CD1c-positive myeloid dendritic cell (primary cell): Measurements from ENCODE around the gene FGF14.

ENCODE experiments used
- DNase-seq: peaks from one replicate; pipeline ENCODE4 v3.0.0-alpha.2; 2016; ENCODE audit errors: extremely low spot score

Gene FGF14

DNA sequence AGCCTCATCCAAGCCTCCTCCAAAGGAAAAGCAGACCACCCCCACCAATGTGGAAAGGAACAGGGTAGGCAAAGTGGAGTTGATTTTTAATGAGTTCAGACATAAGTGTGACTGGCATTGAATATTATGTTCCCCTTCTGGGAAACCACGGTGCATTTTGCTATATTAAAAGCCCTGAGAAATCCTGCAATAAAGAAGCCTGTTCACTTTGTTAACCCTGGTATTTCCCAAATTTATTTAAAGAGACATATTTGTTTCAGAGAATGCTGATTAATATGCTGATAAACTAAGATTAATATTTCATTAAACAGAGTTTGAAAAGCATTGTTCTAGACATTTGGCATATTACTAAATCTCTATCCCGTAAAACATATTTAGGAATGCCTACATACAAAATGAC is 151.4 kb downstream of the FGF14 start:
- DNase-seq = no peak

DNA sequence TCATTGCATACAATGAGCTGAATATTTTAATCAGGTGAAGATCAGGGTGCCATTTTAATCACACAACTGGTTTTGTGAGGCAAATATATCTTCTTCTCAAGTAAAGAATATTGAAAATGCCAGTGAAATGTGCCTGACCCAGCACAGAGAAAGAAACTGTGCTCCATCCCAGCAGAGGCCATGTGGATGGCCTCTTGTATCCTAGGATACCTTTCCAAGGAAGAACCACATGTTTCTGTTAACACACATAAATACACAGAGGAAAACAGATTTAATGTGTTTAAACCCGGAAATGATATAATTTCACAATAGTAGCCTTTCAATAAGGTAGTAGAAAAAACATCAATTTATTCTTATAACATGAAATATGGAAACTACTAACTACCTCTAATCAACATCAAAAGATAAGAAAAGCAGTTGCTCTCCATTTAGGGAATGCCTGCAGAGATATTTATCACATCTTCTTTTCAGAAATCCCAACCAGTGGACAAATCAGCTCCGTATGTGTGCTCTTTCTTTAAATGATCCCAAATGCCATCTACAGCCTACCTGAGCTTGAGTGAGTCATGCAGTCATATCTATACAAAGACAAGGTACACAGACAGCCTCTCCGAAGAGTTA is 157.1 kb downstream of the FGF14 start:
- DNase-seq = no peak

DNA sequence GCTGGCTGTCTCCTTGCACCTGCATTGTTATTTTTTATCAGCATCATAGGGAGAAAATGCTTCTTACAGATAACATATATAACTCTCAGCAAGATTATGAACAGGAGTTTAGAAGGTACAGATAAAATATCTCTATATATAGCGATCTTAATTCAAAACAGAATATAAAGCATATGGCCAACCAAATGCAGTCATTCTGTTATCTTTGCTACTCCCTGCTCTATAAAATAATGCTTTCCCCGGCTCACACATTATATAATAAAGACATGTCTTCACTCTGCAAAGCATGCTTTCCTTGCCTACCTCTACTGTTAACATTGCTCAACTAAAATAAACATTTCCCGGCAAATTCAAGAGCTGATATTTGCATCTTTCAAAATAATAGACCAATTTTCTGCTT is 161.7 kb downstream of the FGF14 start:
- DNase-seq = no peak

DNA sequence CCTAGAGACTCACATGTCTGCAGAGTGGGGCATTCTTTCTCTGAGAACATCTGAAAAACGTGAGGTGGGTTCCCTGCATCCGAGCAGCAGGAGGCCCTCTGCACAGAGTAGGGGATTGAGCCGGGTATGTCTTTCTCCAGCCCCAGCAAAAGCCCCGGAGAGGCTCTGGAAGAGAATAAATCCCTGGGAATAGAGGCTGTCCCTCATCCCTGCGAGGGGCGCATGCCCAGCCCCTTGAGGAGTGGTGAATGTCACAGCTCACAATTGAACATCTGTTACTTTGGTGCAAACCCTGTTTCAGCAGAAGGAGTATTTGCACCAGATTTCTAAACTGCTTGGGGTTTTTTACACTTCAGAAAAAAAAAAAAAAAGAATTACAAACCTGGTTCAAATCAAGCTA is 164.6 kb downstream of the FGF14 start:
- DNase-seq = no peak

DNA sequence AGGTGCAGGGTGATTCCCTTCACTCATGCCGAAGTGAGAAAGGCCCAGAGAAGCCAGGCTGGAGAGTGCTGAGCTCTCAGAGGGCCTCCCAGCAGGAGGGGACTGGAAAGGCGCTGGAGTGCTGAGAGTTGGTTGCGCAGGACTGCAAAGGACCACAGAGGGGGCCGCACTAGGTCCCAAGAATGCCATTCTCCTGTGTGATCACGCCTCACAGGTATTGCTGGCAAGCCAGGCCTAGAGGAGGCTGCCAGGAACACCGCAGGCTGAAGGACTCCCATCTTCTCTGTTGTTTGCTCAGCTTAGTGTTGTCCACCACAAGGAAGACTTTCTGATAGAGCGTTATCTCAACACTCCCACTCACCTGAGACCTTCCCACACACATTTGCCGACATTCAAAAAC is 165.0 kb downstream of the FGF14 start:
- DNase-seq = no peak

DNA sequence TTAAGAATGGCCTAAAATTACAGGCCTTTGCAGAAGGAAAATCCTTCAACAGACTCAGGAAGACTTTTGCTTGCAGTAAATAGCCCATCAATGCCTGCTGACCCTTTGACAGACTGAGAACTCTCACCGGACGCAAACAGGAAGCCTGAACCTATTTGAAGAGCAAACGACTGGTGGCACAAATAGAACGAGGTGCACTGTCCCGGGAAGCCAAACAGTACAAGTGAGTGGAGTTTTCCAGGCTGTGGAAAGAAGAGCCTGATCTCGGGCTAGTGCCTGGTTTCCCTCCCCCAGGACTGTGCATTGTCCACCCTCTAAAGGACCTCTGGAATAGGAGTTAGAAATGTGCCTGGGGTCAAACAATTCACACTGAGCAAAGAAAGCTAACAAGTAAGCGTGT is 165.5 kb downstream of the FGF14 start:
- DNase-seq = no peak

DNA sequence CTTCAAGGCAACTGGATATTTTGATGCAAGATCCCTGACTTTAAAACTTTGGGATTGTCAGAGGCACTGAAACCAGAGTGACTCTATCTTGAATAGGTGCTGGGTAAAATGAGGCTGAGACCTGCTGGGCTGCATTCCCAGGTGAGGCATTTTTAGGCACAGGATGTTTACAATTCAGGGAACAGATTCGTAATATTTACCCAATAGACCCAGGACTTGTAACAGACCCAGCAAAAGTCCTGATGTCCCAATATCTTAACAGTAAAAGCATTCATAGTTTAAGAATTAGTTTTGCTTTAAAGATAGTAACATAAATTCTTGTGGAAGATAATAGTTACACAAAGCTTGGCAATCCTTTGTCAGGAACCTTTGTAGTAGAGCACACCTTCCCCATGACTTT is 166.2 kb downstream of the FGF14 start:
- no peak for DNase-seq

DNA sequence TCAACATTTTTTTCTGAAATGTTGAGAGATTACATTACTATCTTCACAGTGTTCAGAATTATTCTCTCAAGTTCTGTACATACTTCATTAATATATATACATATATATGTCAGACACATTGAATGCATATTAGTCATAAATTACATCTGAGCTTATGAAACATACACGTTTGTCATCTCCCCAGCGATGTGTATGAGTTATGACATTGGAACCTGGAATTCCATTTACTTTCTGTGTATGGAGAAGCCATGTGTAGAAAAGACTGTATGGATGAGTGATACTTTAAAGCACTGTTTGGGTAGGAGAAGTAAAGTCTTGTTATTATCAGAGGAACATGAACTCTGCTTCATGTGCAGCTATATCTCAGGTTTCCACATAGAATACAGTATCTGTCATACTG is 167.2 kb downstream of the FGF14 start:
- DNase-seq = no peak

DNA sequence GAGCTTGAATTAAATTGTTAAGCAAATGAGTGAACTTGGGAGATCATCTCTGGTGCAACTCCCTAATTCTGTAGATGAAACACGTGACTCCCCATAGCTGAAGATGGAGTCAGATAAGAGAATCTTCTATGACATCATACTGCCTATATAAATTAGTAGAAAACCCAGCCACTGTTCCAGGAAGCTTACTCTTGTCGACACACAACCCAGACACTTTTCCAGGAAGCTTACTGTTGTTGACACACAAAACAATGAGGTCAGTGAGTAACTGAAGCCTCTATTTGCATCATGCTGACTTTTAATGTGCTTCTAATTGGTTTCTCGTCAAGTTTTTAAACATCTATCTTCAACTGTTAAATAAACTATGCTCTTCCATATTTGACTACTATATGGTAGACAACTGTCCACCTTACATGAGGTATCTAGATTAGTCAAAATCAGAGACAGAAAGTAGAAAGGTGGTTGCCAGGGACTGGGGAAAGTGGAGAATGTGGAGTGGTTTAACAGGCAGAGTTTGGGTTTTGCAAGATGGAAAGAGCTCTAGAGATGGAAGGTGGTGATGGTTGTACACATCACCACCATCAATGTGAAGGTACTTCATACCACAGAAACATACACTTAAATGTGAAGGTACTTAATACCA is 168.2 kb downstream of the FGF14 start:
- no peak for DNase-seq

DNA sequence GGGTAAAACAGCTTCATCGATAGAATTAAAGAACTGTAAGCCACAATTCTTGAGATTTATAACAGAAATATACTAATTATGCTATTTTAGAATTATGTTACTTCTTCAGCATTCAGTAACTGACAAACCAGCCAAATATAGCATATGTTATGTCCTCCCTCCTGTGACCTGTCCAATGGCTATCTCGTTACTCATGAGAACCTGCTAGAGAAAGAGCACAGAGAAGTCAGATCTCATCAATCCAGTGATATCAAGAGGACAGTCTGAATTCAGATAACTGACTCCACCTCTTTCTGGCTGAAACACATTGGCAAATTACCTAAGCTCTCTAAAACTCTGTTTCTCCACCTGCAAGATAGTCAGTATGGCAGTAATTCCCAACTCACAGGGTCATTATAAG is 170.4 kb downstream of the FGF14 start:
- DNase-seq = no peak

DNA sequence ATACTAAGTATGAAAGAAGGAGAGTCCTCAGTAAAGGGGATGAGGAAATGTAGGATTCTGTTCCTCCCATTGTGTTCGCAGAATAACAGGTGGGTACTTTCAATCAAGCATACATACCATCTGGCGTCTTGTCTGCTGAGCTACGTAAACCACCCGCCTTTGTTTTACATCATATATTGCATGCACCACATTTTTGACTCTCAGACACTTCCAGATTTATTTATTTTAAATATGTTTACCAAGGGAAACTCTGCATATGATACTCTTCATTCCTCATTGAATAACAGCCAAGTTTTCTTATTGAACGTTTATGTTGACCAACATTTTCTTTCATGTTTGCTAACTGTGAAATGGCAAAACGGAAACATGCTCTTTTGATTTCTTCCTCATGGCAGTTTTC is 174.1 kb downstream of the FGF14 start:
- no peak for DNase-seq

DNA sequence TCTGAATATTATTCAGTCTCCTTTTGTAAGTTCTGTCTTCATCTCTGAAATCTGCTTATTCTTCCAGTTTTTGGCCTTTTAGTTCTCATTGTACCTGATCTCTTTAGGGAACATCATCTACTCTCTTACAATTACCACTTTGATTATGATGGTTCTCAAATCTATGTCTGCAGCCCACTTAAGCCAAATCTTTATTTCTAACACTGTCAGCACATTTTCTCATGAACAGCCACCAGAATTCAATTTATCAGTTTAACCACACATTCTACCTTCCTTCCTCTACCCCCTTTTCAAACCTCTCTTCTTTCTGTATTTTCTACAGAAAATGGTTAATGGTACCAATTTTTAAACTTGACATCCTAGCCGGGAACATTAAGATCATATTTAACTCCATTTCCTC is 175.3 kb downstream of the FGF14 start:
- no peak for DNase-seq

DNA sequence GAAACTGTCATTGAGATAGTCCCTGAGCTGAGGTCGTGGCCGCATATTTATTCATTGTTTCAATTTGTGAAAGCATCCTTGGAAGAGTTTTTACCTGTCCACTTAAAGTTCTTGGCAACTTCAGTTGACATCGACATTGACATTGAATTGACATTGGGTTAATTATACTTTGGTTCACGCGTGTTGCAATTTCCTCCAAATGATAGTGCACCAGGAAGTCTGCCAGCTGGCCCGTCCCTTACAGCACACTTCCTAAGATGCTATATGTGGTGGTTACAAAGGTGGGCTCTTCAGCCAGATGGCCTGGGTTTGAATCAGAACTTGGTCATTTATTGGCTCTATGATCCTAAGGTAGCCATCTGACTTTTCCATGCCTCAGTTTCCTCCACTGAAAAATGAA is 176.0 kb downstream of the FGF14 start:
- no peak for DNase-seq

DNA sequence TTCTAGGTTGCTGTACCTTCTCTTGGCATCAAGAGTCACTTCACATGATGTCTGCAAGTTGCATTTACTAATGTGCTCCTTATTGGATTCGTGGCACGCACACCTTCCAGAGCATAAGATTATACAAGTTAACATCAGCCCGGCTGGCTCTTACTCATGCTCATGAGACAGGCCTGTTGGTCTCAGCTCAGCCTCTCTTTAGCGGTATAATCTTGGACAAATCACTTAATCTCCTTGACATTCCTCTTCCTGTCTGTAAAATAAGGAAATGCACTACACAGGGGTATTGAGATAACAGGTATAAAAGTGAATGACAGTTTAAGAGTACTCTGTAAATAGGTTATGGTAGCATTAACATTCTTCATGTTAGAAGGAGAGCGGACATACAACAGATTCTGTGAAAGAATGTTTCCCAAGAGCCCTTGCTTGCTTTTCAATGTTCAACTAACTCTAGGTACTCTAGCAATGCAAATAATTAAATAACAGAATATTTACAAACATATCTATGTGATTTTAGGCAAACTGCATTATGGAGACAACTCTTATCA is 181.1 kb downstream of the FGF14 start:
- DNase-seq = no peak

DNA sequence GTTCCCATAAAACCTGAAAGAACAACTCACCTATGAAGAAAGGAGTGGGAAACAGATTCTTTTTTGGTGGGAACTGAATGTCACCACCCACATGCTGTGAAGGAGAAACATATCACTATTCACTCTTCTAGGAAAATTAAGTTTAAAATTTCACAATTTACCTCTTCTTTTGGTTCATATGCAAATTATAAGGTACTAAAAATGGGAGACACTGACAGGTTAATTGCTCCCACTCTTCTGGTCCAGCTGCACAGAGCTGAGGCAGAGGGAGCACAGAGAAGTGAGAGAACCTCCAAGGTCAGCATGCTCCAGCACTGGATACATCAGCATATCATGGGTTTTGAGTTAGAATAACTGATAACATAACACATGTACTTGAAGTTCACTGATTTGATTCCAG is 186.9 kb downstream of the FGF14 start:
- DNase-seq = no peak

DNA sequence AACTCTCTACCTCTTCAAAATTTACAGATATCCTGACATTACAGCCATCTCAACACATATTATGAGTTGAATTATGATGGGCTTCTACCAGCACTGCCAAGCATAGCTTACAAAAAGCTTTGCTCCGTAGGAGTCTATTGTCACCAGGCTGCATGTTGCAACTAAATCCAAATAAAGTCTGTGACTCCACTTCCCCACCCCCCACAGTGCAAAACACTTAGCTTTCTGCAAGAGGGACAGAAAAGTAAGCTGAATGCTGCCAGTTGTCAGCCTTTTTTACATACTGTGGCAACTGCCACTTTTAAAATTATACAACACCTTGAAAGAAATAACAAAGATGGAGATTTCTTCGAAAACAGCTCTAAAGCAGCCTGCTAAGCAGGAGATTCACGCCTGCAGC is 189.1 kb downstream of the FGF14 start:
- no peak for DNase-seq

DNA sequence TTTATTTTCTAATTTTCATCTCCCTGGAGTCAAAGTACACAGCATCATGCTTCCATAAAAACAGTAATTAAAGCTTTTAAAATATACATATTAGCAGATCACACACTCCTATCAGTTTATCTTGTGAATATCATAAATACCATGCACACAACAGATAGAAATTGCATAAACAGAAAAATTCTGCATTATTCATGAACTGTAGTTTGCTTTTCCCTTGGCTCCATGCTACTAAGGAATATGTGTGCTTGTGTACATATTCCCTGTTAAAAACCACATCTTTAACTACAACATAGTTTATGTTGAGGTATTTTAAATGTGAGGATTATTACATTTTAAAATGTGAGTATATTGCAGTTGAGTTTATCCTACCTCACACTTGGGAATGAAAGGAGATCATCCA is 193.5 kb downstream of the FGF14 start:
- DNase-seq = no peak

DNA sequence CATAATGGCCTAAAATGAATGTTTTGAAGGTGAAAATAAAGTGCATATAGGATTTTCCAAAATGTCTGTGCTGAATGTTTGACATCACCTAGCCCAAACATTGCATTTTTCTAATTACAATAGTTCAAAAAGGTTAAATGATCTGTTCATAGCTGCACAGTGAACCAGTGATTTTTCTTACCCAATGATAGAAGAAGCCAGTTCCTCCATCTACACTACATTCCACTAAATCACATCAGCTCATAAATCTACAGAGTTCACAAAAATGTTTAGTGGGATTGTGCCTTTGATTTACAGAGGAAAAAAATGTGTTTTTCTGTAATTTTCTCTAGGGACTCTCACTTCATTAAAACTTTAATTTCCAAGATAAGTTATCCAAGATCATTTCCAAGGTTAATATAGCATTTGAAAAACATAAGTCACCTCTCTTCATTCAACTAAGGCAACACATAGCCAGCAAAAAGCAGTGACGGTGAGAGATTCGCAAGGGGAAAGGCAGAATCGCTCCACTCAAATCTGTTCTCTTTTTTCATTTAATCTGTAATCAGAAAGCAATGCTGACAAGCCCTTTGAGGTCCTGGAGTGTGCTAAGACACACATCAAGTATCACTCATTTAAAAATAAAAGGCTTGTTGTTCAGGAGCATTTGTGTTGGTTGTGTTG is 194.0 kb downstream of the FGF14 start:
- no peak for DNase-seq

DNA sequence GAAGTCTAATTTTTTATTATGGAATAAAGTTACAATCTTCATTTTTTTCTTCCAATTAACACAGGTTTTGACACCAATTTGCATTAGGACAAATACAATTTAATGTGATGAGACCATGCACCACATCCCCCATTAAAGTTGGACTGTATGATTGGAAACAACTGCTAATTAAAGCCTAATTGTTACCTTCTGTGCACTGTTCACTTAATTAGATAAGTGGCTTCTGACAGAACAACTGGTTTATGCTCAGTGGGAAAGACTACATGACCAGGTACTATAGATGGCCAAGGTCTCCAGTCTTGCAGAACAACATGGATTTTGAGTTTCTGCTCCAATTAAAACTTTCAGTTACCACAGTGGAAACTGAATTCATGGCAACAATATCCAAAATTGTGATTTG is 198.1 kb downstream of the FGF14 start:
- no peak for DNase-seq

DNA sequence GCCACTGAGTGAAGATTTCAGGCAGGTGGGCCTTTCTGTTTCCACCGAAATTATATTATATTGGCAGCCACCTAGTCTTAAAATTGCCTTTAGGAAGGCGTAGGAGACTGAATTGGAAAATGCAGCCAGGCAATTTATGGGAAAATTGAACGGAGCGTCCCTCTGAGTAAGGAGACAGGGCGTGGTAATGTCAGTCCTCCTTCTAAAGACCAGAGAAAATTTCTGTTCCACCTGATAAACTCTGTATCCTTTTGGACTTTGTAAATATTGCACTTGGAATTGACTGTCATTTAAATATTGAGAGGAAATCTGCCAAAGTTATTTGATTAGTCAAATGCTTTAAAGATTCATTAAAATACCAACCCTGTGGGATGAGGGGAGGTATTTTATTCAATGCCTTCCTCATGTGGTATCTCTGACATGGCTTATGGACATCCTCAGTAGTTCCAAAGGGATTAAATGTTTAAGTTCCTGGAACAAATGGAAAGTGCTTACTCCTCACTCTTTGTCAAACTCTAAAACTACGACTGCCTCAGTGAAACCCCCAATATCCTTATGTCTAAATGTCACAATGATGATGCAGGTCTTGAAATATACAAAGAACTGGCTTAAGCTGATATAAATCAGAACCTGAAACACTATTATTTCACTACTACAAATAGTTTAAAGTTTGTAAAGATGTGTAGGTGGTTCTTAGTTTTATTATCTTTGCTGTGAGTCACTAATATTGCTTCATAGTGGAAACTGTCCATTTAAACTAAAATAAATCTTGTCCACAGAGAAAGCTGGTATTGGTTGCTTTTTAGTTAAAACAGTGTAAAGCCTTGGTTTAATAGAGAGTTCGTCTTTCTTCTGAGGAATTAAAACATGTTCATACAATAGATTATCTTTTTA is 203.2 kb downstream of the FGF14 start:
- no peak for DNase-seq

DNA sequence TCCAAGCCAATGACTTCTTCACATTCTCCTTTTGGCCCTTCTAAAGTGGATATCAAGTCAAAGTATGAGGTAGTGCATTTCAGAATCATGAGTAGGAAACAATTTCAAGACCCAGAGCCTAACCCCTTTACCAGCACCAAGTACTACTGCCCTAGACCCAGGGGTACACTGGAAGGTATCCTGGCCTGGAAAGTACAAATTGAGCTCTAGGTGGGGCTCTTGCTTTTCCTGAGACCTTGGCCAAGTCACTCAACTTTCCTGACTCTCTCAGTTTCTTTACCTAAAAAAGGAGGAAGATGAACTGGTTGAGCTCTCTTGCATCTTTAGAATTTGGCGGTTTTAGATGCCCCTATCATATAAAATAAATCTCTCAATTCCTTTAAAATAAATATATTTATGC is 204.7 kb downstream of the FGF14 start:
- DNase-seq = no peak
